Measurements from ENCODE around the gene SMARCC2.
"Not testable (repeated sequence)": the region's sequence is repeated elsewhere in the genome, so short reads cannot be mapped to it uniquely, and the experiment has no call there.

Gene SMARCC2

DNA sequence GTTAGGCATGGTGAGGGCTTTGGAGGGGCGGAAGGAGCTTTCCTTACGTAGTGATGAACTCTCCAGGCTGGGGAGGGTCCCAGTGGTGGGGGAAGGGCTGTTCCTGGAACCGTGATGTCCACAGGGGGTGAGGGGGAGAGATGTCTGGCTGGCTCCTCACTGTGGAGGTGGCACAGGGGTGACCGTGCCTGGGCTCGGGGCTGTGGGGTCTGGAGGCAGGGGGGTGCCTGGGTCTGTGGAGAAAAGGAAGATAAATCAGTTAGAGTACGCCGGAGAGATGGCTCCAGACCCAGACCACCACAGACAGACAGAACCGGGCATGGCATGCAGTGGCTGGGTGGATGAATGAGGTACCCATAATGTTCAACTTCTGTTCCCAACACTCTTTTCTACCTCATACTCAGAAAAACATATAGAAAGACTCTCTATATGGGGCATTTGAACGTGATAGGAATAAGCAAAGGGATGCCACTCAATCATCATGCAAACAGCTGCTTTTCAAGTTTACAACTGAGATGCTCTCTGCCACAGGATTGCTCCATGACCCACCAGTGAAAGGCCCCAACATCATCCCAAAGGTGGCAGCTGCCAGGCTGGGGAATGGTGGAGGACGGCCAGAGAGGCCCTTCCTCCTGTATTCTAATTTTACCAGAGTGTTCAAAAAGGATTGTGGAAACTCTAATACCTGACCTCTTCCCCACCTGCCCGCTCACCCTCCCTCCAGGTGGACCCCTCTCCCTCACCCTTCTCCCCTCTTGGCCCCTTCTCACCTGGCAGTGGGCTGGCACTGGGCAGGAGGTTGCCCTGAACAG, 25.5 kb downstream of the SMARCC2 start:
- DNase-seq (ENCODE audit: low read depth): no peak

DNA sequence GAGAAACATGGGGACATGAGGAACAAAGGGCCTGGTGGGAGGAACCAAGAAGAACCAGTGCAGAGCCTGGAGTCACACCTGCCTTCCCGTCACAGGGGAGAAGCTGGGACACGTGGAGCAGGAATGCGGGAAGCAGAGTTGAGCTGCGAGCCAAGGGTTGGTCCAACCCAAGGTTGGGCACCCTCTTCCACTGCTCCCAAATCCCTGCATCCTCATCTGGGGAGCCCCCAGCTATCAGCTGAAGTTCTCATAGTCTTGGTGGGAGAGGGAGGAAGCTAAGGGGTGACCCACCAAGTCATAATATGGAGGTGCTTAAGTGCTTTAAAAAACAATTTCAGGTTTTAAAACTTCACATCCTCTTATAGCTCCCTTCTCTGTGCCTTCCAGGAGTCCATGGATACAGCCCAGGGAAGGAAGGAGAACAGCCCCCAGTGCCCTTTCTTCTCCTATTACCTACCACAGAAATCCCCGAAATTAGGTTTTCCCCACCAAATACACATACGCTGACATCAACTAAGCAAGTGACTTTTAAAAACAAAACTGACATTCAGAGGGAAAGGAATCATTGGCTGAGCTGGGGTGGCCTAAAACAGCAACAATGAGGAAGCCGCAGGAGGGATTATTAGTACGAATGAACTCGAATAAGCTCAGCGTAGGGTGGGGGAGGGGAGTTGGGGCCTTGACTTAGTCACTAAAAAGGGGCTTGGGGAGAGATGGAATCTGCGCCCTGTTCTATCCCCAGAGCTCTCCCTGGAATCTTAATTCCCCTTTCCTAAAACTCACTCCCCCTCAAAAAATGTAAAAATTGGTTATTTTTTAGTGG, 26.6 kb downstream of the SMARCC2 start:
- peak; percentile 54 for DNase-seq (ENCODE audit: low read depth)

GRCh38 chr12:56161690-56162351, 27.5 kb downstream of the SMARCC2 start:
- DNase-seq (ENCODE audit: low read depth): no peak

DNA sequence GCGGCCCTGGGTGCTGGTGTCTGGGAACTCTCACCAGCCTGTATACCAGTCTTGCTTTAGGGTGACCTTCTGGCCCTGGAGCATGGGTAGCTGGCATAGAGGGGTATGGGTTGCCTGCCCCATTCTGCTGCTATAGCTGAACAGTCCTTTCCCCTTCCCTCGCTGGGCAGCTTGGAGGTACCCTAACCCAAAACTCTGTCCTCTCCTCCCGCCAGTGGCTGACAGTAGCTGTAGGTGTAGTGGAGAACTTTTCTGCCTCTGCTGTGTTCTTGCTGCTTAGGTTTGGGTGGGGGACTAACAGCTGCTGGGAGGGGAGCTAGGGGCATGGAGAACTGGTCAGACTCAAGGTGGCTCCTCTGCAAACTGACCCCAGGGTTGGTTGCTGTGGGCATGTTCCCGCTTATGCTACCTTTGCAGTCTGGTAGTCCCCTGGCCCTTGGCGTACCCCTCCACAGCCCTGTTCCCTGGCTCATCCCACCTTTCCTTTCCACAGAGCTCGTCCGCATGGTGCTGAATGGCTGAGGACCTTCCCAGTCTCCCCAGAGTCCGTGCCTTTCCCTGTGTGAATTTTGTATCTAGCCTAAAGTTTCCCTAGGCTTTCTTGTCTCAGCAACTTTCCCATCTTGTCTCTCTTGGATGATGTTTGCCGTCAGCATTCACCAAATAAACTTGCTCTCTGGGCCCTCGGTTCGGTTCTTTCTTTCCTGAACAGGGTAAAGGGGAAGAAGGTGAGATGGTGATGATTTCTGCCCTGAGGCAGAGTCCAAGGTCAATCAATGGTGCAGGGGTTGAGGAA, 28.2 kb downstream of the SMARCC2 start:
- no peak for DNase-seq (ENCODE audit: low read depth)

- DNase-seq (ENCODE audit: low read depth): peak; percentile 54
Observed at GRCh38 chr12:56160193-56160763, 29.0 kb downstream of the SMARCC2 start.

- DNase-seq (ENCODE audit: low read depth): no peak
Observed at GRCh38 chr12:56159482-56160192, 29.6 kb downstream of the SMARCC2 start.

GRCh38 chr12:56158926-56159461, 30.3 kb downstream of the SMARCC2 start:
- DNase-seq (ENCODE audit: low read depth): peak; percentile 73

DNA sequence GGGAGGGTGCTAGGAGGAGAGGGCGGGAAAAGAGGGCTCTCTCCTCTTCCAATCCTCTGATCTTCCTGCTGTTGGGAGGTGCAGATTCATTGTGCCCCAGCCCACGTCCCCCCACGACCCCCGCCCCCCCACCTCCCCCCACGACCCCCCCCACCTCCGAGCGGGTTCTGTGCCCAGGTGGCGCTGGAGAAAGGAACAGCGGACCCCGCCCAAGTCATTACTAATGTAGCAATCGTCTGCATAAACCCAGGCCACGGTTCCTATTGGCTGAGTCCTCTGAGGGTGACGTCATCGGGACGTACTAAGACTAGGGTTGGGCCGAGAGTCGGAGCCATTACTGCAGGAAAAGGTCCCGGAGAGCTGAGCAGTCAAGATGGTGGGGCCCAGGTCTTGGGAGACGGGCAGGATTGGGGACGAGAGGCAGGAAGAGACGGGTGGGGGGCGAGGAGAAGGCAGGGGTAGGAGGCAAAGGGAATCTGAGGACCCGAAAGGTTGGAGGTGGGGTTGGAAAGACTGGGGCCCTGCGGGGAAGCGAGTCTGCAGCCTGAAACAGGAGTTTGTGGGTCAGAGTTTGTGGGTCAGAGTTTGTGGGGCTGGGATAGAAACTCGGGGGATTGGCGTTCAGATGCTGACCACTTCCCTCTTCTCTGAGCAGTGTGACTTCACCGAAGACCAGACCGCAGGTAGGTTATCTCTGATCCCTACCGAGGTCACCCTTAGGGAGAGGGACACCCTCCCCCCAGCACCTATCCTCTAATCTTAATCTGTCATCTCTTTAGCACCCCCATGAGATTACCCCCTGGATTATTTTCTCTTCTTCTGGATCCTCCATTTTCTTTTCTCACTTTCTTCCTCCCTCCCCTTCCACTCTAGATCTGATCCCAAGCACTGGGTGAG, 31.0 kb downstream of the SMARCC2 start, which contains the start of gene MYL6:
MYL6 (plus strand) TSS at position 331 of the 897 bp plus-strand sequence; CDS start at position 374, 43 bp downstream.
- peak; percentile 98 for DNase-seq (ENCODE audit: low read depth)

- peak; percentile 84 for DNase-seq (ENCODE audit: low read depth)
Observed at GRCh38 chr12:56157201-56158028, 31.9 kb downstream of the SMARCC2 start.

GRCh38 chr12:56156464-56157200, 32.7 kb downstream of the SMARCC2 start:
- DNase-seq (ENCODE audit: low read depth): not testable (repeated sequence)

DNA sequence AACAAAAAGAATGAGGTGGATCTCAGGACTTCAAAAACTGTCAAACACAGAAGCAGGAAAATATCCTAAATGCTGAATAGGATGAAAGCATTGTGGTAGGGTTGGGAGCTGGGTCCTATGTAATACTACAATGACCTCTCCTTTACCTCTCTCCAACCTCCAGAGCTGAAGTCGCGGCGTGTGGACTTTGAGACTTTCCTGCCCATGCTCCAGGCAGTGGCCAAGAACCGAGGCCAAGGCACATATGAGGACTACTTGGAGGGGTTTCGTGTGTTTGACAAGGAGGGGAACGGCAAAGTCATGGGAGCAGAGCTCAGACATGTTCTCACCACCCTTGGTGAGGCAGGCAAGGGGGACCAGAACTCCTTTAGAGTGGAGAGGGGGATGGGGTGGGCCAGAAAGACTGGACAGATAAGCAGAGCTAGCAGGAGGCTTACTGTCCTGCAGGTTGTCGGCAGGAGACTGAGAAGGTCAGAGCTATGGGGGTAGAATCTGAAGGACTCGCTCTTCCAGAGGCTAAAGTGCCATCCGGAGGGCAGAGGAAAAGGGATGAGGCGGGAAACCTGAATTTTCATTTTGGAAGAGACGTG, 33.9 kb downstream of the SMARCC2 start:
- no peak for DNase-seq (ENCODE audit: low read depth)

DNA sequence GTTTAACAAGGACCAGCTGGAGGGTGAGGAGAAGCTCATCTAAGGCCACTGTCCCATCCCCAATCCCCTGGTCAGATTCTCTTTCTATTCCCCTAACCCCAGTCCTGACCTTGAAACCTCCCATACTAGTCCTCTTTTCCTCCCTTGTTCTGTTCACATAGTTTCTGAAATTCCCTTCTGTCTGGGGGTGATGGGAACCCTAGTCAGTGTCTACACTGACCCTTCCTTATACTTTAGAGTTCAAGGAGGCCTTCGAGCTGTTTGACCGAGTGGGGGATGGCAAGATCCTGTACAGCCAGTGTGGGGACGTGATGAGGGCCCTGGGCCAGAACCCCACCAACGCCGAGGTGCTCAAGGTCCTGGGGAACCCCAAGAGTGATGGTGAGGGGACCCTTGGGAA, 34.5 kb downstream of the SMARCC2 start:
- DNase-seq (ENCODE audit: low read depth): no peak

GRCh38 chr12:56154246-56154771, 35.0 kb downstream of the SMARCC2 start:
- no peak for DNase-seq (ENCODE audit: low read depth)

GRCh38 chr12:56153678-56154065, 35.6 kb downstream of the SMARCC2 start:
- DNase-seq (ENCODE audit: low read depth): no peak

DNA sequence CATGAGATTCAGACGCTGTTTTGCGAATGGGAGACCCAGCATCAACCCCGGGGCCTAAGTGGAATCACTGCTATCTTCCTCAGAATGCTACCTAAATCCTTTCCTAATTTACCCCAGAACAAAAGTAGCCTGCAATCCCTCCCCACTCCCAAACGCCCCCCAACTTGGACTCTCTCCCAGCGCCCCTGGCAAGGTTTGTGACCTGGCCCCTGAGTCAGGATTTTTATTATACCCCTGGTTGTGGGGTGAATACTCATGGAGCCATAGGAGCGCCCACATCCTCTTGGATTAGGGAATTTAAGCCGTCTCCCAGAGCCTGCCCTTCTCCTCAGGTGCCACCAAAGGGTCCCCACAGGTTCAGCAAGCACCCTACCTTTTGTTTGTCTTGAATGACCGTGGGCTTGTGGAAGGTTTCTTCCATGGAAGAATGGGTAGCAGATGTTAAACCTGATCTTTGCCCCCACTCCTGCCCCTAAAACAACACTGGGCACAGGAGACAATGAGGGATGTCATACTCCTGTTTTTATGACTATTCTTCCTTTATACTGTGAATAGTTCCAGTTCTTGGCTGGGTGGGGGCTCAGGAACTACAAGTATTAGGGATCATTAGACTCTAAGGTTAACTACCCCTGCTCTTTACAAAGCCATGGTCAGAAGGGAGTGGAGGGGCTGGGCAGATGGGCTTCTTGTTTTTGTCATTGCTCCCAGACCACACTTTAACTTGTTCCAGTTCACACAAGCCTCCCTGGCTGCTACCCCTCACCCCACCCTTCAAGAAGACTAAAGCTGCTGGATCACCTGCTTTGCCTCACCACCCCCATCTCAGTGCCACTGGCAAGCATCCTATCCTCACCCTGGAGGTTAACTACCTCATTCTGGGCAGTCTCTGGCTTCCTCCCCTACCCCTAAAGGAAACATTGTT, 36.3 kb downstream of the SMARCC2 start:
- no peak for DNase-seq (ENCODE audit: low read depth)

All from iris pigment epithelial cell (primary cell).